AG04449 (cell line): Measurements from ENCODE around the gene EPHX1.
A peak's percentile ranks its signal among the peaks of the same experiment; 100 is the strongest.

Experiments used
- CTCF ChIA-PET: fragments of 350-600 bp; formaldehyde crosslinking; extraction: SDS; loops from one replicate; lab custom pipeline; 2021; ENCODE audit warnings: antibody characterized with exemption; lab: Yijun Ruan, JAX
- POLR2A ChIA-PET: fragments of 400-600, 350-600 bp; formaldehyde crosslinking; extraction: SDS; loops from one replicate; lab custom pipeline; 2020; ENCODE audit warnings: antibody characterized with exemption, inconsistent platforms; lab: Yijun Ruan, JAX
- DNase-seq: peaks from one replicate; pipeline ENCODE4 v3.0.0-alpha.2; 2010; ENCODE audit warnings: low read depth, low spot score
- H3K4me3 ChIP-seq: 2 replicates; pipeline ENCODE4 v1.5.1; 2011; ENCODE audit warnings: low read depth, mild to moderate bottlenecking, control low read depth, low read length
- CTCF ChIP-seq: IDR thresholded peaks from one replicate; pipeline ENCODE4 v1.5.1; 2011; ENCODE audit warnings: mild to moderate bottlenecking, moderate library complexity, low read length, control low read depth, inconsistent platforms; ENCODE audit not compliant: insufficient read depth; ENCODE audit errors: missing control alignments

EPHX1 gene

DNA sequence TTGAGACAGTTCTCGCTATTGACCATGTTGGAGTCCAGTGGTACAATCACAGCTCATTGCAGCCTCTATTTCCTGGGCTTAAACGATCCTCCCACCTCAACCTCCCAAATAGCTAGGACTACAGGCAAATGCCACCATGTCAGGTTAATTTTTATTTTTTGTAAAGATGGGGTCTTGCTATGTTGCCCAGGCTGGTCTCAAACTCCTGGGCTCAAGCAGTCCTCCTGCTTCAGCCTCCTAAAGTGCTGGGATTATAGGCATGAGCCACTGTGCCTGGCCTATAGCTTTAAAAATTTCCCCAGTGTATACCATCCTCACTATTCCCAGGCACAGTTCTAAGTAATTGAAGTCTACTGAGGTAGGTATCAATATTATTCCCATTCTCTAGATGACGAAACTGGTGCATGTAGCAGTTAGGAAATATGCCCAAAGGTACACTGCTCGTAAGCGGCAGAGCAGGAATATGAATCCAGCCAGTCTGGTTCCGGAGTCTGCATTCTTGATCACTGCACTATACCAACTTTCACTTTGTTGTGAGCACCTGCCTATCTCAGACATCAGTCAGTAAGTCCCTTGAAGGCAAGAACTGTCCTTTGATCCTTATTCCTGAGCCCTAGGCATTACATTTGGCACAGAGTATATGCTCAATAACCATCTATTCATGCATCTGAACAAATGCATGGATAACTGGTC is 43.8 kb upstream of the EPHX1 start:
- DNase-seq: no peak
- H3K4me3 ChIP-seq: no peak overlapping the region
- CTCF ChIA-PET: interaction anchor here (2.0 to 15.3 kb wide), 3 partner anchors 12 to 286 kb away, joined by 6 to 332 read pairs (median 35); partner anchors contain the start of gene SRP9
- POLR2A ChIA-PET: interaction anchor here (1.6 to 1.7 kb wide), 2 partner anchors 12 to 113 kb away, joined by 3 to 7 read pairs; partner anchors contain the start of genes ENAH and SRP9
- no peak for TF ChIP-seq CTCF

- no peak overlapping the region for H3K4me3 ChIP-seq
- POLR2A ChIA-PET: interaction anchor here (0.7 to 1.6 kb wide), 5 partner anchors 11 to 259 kb away, joined by 3 to 7 read pairs (median 5); partner anchors contain the start of genes ENAH and SRP9
- DNase-seq: peak; percentile 82
- CTCF ChIA-PET: interaction anchor here (1.1 to 15.3 kb wide), 6 partner anchors 11 to 287 kb away, joined by 3 to 332 read pairs (median 6); partner anchors contain the start of gene SRP9
- TF ChIP-seq CTCF: no peak
Observed at GRCh38 chr1:225766967-225767633, 42.8 kb upstream of the EPHX1 start.

DNA sequence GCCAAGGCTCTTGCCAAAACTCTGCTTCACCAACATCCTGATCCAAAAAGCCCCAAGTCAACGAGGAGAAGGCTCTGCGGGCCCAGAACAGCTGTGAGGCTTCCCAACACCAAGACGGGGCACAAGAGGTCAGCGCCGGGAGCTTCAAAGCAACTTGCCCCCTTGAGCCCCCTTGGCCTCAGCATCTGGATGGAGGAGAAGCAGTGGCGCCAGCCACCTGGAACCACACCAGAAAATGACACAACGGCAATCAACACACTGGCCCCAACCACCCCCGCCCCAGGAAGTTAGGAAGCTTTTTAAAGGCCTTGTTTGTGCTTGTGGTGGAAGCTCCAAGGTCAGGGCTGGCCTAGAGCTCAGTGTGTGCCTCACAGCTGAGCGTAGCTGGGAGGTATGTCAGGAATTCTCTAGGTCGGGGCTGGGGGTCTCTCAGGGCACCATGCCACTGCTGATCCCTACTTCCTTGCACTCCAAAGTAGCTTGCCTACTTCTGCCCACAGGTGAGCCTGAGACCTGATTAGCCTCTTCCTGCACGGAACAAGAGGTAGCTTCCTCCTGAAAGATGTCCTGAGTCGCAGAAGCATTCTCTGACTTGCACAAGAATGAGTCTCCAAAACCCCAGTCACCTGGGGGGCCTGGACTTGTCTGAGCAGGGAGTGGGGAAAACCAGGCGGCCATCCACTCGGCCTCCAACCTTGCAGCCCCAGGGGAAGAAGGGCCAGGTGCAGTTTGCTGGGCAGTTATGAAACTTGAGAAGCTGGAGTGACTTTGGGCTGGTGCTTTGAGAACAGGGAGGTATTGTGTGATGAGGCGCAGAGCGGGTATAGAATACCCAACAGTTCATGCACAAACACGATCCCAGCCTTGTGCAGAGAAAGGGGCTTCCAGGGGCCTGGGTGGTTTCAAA is 42.0 kb upstream of the EPHX1 start:
- TF ChIP-seq CTCF: no peak
- no peak overlapping the region for H3K4me3 ChIP-seq
- ChIA-PET CTCF (interaction anchor here (1.0 to 15.3 kb wide), 9 partner anchors 10 to 288 kb away, joined by 3 to 332 read pairs (median 6); partner anchors contain the start of gene SRP9), POLR2A (interaction anchor here (0.7 to 1.6 kb wide), 5 partner anchors 10 to 260 kb away, joined by 3 to 7 read pairs (median 5); partner anchors contain the start of genes ENAH and SRP9)
- DNase-seq: no peak

GRCh38 chr1:225768662-225769426 is 41.1 kb upstream of the EPHX1 start:
- no peak for DNase-seq
- no peak for TF ChIP-seq CTCF
- ChIA-PET CTCF (interaction anchor here (1.0 to 15.3 kb wide), 9 partner anchors 10 to 289 kb away, joined by 3 to 332 read pairs (median 5); partner anchors contain the start of gene SRP9), POLR2A (no interaction called here)
- no peak overlapping the region for H3K4me3 ChIP-seq

GRCh38 chr1:225769687-225770086 is 40.2 kb upstream of the EPHX1 start:
- no peak for TF ChIP-seq CTCF
- POLR2A ChIA-PET: interaction anchor here (0.6 kb wide), 1 partner anchor 38 kb away, joined by 3 read pairs; no protein-coding TSS in a partner anchor
- CTCF ChIA-PET: interaction anchor here (0.7 to 15.3 kb wide), 13 partner anchors 7 to 290 kb away, joined by 3 to 332 read pairs (median 5); partner anchors contain the start of gene SRP9
- no peak overlapping the region for H3K4me3 ChIP-seq
- no peak for DNase-seq
